GM18909 (cell line): ENCODE results near the gene NXF3.
"Not testable (repeated sequence)": the region's sequence is repeated elsewhere in the genome, so short reads cannot be mapped to it uniquely, and the experiment has no call there.

Experiments
- ATAC-seq: cut with Tn5 transposase; IDR thresholded peaks from one replicate; pipeline ENCODE4 v1.9.1; 2021; ENCODE audit warnings: mild to moderate bottlenecking; ENCODE audit not compliant: unreplicated experiment, poor library complexity

Gene NXF3, protein sequence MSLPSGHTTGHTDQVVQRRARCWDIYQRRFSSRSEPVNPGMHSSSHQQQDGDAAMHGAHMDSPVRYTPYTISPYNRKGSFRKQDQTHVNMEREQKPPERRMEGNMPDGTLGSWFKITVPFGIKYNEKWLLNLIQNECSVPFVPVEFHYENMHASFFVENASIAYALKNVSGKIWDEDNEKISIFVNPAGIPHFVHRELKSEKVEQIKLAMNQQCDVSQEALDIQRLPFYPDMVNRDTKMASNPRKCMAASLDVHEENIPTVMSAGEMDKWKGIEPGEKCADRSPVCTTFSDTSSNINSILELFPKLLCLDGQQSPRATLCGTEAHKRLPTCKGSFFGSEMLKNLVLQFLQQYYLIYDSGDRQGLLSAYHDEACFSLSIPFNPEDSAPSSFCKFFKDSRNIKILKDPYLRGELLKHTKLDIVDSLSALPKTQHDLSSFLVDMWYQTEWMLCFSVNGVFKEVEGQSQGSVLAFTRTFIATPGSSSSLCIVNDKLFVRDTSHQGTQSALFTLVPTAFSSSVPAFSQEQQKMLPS

DNA sequence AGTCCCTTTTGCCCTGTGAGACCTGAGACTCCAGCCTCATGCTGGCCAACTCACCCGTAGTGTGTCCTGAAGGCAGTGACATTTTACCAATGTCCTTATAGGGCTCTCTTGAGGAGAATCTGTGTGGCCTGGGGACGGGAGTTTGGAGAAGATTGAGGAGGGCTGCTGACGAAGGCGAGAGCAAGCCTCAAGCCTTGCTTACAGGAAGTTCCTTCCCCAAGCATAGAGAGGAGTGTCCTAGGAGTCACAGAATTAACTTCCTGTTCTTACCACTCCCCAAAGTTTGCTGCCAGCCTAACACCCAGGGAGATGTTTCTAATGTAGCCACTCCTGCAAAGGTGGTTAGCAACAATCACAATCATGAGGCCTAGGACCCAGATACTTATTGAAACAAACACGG lies at the start of gene NXF3:
TSS of gene NXF3 (minus strand) at position 202 of the 400 bp plus-strand sequence. CDS start at position 82, 120 bp downstream.
- no peak for ATAC-seq

DNA sequence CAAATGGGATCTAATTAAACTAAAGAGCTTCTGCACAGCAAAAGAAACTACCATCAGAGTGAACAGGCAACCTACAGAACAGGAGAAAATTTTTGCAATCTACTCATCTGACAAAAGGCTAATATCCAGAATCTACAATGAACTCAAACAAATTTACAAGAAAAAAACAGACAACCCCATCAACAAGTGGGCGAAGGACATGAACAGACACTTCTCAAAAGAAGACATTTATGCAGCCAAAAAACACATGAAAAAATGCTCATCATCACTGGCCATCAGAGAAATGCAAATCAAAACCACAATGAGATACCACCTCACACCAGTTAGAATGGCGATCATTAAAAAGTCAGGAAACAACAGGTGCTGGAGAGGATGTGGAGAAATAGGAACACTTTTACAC lies 43.6 kb upstream of the NXF3 start:
- ATAC-seq, result not testable (repeated sequence)

DNA sequence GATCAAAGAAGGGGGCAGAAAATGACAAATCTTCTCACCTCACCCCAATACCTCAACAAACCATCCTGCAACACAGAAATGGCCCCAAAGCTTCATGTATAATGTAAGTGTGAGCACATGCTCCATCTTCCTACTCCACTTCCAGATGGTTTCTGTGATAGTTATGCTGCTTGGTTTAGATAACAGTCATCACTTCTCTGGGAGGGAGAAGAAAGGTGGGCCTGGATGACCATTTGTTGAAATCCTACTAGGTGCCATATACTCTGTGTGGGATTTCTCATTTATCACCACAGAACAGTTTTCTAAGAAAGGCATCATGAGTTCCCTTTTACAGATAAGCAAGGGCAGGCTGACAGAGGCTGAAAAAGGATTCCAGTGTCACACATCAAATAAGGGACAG lies 31.3 kb upstream of the NXF3 start:
- ATAC-seq, result no peak

DNA sequence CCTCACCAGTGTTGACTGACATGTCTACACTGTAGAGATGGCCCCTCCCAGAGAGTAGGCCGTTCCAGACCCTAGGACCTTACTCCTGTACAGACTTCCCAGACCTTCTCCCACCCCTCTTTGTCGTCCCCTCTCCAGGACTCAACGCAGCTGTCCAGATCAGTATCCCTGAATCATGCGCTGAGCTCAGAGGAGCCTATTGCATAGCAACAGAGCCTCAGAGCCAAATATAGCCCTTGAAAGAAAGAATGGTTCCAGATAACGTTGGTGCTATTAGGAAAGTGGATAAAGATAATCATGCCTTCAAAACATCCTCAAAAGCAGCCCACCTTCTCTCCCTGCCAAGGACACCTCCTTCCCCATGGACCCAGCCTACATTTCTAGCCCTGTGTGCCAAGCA lies 27.8 kb upstream of the NXF3 start:
- no peak for ATAC-seq

DNA sequence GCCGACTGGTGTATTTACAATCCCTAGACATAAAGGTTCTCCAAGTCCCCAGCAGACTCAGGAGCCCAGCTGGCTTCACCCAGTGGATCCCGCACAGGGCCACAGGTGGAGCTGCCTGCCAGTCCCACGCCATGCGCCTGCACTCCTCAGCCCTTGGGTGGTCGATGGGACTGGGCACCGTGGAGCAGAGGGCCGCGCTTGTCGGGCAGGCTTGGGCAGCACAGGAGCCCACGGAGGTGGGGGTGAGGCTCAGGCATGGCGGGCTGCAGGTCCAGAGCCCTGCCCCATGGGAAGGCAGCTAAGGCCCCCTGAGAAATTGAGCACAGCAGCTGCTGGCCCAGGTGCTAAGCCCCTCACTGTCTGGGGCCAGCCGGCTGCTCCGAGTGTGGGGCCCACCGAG lies 24.0 kb upstream of the NXF3 start:
- ATAC-seq, result not testable (repeated sequence)

DNA sequence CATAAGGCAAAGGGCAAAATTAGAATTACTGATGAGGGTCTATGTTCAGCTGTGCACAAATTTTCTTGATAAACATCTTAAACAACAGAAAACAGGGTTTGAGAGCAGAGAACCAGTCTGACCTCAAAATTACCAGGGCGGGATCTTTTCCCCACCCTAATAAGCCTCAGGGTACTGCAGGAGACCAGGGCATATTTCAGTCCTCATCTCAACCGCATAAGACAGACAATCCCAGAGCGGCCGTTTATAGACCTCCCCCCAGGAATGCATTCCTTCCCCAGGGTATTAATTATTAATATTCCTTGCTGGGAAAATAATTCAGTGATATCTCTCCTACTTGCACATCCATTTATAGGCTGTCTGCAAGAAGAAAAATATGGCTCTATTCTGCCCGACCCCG lies 16.6 kb upstream of the NXF3 start:
- ATAC-seq, result not testable (repeated sequence)

DNA sequence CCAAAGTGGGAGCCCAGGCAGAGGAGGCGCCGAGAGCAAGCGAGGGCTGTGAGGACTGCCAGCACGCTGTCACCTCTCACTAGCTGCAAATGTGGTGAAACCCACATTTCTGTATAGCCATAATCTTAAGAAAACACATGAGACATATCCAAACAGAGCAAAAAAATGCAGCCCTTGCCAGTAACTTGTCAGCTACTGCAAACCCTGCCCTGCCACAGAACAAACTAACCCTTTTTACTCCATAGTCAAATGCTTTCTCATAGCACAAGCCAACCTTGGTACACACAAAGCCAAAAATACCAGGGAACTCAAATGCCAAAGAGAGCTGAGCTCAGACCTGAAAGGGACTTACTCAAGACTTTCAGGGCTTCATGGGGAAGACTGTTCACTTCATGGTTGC lies 14.9 kb upstream of the NXF3 start:
- ATAC-seq, result no peak

DNA sequence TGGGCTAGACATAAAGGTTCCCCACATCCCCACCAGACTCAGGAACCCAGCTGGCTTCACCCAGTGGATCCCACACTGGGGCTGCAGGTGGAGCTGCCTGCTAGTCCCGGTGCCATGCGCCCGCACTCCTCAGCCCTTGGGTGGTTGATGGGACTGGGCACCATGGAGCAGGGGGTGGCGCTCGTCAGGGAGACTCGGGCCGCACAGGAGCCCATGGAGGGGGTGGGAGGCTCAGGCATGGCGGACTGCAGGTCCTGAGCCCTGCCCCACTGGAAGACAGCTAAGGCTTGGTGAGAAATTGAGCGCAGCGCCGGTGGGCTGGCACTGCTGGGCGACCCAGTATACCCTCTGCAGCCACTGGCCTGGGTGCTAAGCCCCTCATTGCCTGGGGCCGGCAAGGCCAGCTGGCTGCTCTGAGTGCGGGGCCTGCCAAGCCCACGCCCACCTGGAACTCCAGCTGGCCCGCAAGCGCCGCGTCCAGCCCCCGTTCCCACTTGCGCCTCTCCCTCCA lies 14.3 kb upstream of the NXF3 start:
- not testable (repeated sequence) for ATAC-seq

DNA sequence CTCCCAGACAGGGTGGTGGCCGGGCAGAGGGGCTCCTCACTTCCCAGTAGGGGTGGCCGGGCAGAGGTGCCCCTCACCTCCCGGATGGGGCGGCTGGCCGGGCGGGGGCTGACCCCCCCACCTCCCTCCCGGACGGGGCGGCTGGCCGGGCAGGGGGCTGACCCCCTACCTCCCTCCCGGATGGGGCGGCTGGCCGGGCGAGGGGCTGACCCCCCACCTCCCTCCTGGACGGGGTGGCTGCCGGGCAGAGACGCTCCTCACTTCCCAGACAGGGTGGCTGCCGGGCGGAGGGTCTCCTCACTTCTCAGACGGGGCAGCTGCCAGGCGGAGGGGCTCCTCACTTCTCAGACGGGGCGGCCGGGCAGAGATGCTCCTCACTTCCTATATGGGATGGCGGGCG lies 11.4 kb upstream of the NXF3 start:
- ATAC-seq, result not testable (repeated sequence)

DNA sequence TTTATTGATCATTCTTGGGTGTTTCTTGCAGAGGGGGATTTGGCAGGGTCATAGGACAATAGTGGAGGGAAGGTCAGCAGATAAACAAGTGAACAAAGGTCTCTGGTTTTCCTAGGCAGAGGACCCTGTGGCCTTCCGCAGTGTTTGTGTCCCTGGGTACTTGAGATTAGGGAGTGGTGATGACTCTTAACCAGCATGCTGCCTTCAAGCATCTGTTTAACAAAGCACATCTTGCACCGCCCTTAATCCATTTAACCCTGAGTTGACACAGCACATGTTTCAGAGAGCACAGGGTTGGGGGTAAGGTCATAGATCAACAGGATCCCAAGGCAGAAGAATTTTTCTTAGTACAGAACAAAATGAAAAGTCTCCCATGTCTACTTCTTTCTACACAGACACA lies 10.9 kb upstream of the NXF3 start:
- ATAC-seq, result not testable (repeated sequence)

DNA sequence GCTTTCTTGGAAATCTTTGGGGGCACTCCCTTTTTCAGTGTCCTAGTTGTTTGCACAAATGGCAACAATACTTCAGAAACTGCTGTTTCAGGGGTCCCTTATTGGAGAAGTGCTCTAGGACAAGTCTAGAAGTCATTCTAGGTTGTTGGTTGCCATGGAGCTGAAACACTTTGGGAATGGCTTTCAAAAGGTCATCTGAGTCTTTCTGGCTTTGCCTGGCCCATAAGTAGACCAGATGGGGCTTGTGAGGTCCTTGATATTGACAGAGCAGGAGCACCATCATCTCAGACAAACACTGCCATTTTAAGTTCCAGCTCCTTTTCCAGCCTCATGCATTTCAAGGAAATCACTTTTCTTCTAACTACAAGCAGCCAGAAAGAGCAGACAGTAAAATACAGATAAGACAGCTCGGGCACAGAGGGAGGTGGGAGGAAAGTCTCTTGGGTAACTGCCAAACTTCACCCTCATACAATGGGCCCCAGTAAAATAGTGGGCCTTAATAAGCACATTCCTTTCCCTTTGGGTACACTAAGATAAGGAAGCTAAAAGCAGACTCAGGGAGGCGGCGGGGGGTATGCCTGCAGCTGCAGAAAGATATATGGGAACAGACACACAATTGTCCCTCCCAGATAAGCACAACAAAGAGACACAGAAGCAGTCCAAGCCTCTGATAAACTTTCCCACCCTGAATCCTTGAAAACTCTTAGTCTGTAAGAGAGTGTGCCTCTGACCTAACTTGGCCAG lies 8.5 kb upstream of the NXF3 start:
- no peak for ATAC-seq

DNA sequence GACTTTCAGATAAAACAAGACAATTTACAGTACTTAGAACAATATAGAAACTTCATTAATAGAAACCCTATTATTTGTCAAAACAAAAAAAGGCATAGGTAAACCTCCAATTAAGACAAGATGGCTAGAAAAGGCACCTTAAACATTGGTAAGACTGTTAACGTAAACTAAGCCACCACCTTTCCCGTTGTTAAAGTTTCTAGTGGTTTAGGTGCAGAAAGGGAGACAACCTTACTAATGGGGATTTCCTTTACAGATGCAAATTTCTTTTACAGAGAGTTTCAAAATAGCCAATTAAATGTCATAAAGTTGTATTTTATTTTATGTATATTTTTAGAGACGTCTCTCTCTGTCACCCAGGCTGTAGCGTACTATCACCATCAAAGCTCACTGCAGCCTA lies 7.5 kb upstream of the NXF3 start:
- ATAC-seq, result no peak

DNA sequence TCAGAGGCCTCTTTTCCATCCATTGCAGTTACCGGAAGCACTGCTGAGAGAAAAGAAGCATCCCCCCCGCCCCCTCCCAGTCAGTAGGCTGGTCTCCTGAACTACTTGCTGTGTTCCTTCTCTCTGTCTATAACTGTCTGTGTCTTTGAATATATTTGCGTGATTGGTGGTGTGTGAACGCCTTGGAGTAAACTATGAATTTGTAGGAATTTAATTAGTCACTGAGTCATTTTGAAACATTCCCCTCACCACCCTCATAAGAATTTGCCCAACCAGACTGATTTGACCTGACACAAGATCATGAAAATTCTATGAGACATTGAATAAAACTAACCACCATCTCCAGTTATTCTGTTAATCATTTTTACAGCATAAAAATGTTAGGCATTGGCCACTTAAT lies 6.7 kb upstream of the NXF3 start:
- ATAC-seq, result no peak

DNA sequence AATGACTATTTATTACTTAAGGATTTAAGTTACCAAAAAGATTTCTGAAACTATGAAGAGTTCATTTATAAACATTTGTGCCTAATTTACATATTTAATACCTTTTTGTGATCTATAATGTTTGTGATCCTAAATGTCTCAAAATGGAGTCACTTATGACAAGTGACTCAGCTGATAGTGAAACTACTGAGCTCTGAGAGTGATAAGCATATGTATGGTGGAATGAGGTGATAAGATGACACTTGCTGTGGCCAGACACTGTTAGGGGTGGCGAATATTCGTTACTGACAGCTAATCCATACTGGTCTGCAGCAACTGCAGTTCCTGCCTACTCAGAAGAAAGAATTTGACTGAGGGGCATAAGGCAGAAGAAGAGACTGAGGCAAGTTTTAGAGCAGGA lies 5.5 kb upstream of the NXF3 start:
- no peak for ATAC-seq

DNA sequence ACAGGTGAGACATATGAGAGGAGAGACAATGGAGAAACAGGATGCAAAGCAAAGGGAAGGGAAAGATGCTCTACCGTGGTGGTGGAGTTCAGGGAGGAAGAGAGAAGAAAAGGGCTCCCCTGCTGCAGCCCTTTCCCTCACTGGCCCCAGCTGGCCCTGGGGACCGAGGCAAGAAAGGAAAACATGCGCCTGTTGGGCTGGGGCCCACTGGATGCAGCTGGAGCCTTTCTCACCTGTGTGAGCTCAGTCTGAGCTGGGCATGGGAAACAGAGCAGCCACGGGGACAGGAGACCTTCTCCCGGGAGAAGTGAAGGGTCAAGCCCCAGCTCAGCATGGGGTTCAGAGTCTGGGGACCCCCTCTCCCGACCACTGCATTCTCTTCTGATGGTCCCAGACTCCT lies 11.9 kb downstream of the NXF3 start:
- no peak for ATAC-seq

DNA sequence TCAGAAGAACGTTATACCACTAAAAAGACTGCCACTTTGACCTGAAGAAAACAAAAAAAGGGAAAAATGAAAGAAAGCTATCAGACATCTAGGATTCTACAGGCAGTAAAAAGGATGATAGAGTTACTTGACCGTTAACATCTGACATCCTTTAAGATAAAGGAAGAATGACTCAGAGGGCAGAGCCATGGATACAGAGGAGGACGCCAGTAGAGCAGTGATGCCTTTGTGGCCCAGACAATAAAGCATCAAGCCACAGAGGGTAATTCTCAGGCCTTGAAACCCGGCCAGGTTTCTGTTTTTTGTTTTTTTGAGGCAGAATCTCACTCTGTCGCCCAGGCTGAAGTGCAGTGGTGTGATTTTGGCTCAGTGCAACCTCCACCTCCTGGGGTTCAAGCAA lies 19.5 kb downstream of the NXF3 start:
- ATAC-seq, result no peak

DNA sequence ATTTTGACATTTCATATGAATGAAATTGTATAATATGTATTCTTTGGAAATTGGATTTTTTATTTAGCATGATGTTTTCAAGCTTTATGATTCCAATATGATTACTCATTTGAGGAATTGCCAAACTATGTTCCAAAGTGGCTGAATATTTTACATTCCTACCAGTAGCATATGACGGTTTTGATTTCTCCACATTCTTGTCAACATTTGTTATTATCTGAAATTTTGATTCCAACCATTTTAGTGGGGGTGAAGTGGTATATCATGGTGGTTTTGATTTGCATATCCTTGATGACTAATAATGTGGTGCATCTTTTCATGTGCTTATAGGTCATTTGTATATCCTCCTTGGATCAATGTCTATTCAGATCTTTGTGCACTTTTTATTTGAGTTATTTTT lies 26.3 kb downstream of the NXF3 start:
- no peak for ATAC-seq

DNA sequence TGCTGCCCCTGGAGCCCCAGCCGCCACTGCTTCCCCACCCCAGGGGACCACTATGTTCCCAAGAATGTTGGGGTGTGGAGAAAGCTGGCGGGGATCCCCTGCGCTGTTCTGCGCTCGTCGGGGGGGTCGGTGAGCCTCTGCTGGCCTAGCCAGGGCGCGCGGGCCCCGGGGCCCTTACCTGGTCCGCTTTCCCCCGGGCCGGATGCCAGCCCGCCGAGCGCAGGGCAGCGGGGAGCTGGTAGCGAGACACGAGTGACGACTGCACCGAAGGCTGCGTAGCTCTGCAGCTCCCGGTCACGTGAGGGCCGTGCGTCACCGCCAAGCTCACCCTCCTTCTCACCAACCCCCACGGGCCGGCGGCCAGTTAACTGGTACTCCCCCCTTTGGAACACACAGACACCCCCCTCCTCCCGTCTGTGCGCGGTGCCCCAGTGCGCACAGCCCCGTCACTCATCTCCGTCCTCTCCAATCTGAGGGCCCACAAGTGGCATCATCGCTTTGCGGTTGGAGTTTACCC lies 29.0 kb downstream of the NXF3 start, which contains the start of gene BEX1:
TSS of gene BEX1 (minus strand) at position 254 of the 517 bp plus-strand sequence. CDS start 897 bp downstream, outside the sequence.
- no peak for ATAC-seq

DNA sequence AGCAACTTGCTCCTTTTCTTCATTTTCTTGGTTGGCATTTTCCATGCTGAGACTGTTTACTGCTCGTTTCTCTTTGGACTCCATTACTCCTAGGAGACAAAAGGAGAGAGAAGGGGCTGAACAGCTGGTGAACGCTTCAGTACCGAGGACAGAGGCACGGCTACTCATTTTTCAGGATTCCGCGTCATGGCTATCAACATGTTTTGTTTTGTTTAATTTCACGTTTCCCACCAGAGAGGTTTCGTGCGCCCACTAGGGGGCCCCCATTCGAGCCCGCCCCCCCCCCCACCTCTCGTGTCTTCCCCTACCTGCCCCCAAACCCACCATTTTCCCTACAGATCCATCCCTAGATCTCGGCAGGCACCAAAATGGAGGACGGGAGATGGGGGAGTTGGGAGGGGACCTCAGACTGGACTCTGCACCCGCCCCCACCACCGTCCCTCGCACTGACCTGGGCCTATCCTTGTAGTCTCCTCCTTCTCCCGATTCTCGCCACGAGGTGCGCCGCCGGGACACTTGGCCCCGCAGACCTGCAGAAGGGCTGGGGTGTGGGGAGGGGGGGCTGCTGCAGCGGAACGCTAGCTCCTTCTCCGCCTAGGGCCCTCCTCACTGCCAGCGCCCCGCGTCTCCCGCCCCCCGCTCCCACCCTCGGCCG lies 29.6 kb downstream of the NXF3 start:
- no peak for ATAC-seq

DNA sequence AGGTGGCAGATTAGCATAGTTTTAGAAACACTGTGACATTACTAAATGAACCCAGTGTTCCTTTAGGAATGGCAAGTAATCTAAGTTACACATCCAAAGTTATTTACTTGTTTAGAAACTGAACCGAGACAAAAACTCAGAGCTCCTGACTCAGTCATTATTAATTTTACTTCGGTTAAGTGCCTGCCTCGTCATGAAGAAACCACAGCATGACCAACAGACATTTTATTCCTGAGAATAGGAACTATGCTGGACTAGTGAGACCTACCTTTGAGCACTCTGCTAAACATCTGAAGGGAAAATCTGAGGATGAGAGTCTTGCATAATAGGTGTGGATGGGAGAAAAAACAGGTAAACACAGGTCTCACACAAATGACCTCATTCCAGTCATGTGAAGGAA lies 31.5 kb downstream of the NXF3 start:
- no peak for ATAC-seq
